ENCODE results near the gene NRBP1. TPM values are rescaled to one million over a fixed set of nuclear protein-coding genes. Genes with fewer than 3 reads are reported as not detected.

The NRBP1 gene
- total RNA-seq, 1 donor from 2014 or later: 117 TPM

DNA sequence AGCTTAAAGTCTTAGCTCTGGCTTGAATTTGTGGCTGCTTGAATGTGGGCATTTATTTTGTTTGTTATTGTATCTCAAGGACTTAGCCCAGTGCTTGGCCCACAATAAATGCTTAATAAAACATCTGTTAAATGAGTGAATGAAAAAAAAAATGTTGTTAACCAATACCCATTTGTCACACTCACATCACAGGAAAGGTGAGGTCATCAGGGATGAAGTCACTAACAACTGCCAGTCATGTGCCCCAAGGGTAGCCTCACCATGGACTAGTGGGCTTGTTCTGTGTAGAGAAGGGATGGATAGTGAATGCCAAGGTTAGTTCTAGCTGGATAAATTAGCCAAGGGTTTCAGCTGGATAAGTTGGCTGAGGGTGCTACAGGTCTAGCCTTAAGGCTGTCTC, 3.0 kb downstream of the NRBP1 start:
- Mint-ChIP-seq H3K4me3 (ENCODE audit: unreplicated experiment) (no peak overlapping the region), H3K27me3 (ENCODE audit: unreplicated experiment) (peaks cover 1% of the 10 kb centered on the region)
- TF ChIP-seq, protein P1, sequence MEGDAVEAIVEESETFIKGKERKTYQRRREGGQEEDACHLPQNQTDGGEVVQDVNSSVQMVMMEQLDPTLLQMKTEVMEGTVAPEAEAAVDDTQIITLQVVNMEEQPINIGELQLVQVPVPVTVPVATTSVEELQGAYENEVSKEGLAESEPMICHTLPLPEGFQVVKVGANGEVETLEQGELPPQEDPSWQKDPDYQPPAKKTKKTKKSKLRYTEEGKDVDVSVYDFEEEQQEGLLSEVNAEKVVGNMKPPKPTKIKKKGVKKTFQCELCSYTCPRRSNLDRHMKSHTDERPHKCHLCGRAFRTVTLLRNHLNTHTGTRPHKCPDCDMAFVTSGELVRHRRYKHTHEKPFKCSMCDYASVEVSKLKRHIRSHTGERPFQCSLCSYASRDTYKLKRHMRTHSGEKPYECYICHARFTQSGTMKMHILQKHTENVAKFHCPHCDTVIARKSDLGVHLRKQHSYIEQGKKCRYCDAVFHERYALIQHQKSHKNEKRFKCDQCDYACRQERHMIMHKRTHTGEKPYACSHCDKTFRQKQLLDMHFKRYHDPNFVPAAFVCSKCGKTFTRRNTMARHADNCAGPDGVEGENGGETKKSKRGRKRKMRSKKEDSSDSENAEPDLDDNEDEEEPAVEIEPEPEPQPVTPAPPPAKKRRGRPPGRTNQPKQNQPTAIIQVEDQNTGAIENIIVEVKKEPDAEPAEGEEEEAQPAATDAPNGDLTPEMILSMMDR (IDR thresholded peaks at IDR 0.05; ENCODE audit: unreplicated experiment): no peak

DNA sequence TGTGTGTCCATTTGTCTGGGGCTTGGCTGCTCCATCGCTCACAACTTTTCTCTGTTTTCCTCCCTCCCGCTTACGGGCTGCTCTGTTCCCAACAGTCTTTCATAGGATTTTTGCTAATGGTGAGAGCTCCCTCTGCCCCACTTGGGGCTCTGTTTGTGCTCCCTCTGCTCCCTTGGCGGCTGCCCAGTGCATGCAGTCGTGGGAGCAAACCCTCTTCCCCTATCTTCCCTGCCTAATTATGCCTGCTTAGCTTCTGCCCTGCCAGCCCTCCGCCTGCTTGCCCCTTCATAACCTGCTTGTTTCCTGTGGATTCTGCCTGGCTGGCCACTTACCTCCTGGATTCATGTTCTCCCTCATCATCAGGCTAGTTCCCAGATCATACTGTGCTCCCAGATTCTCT, 7.2 kb downstream of the NRBP1 start:
- H3K4me1 Mint-ChIP-seq (ENCODE audit: unreplicated experiment): no peaks in the 10 kb centered on the region
- no peaks in the 10 kb centered on the region for H3K9me3 Mint-ChIP-seq (ENCODE audit: unreplicated experiment)
- TF ChIP-seq, protein P1 (IDR thresholded peaks at IDR 0.05; ENCODE audit: unreplicated experiment): no peak
- no peak for DNase-seq (ENCODE audit: low spot score)
- no peak overlapping the region for H3K27ac Mint-ChIP-seq (ENCODE audit: unreplicated experiment)
- H3K36me3 Mint-ChIP-seq (ENCODE audit: low read depth, unreplicated experiment): peaks cover 52% of the 10 kb centered on the region
- peak overlapping the region; percentile 3 for H3K4me3 Mint-ChIP-seq (ENCODE audit: unreplicated experiment)
- H3K27me3 Mint-ChIP-seq (ENCODE audit: unreplicated experiment): peaks cover 2% of the 10 kb centered on the region

More for the DNA sequence above, 3.0 kb downstream of the NRBP1 start:
- Mint-ChIP-seq H3K4me1 (ENCODE audit: unreplicated experiment) (peaks cover 18% of the 10 kb centered on the region), H3K36me3 (ENCODE audit: low read depth, unreplicated experiment) (peaks cover 33% of the 10 kb centered on the region), H3K9me3 (ENCODE audit: unreplicated experiment) (no peaks in the 10 kb centered on the region), H3K27ac (ENCODE audit: unreplicated experiment) (peak overlapping the region; percentile 34)
- DNase-seq (ENCODE audit: low spot score): no peak

DNA sequence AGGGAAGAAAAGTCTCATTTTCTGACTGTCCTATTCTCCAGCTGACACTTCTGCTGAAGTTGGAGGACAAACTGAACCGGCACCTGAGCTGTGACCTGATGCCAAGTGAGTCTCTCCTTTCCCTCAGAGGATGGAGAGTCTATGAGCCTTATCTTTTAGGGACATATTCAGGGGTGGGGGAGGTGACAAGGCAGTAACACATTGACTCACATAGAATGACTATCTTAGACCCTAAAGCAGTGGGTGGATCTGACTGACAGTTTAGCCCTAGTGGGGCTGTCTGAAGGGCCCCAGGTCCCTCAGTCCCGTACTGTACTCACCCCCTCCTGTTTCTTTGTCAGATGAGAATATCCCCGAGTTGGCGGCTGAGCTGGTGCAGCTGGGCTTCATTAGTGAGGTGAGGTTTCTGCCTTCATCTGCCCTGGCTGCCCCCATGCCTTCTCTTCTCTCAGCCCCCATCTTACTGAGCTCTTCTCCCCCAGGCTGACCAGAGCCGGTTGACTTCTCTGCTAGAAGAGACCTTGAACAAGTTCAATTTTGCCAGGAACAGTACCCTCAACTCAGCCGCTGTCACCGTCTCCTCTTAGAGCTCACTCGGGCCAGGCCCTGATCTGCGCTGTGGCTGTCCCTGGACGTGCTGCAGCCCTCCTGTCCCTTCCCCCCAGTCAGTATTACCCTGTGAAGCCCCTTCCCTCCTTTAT, 12.9 kb downstream of the NRBP1 start:
- H3K9me3 Mint-ChIP-seq (ENCODE audit: unreplicated experiment): no peaks in the 10 kb centered on the region
- TF ChIP-seq, protein P1 (IDR thresholded peaks at IDR 0.05; ENCODE audit: unreplicated experiment): no peak
- H3K27me3 Mint-ChIP-seq (ENCODE audit: unreplicated experiment): peaks cover 6% of the 10 kb centered on the region
- H3K27ac Mint-ChIP-seq (ENCODE audit: unreplicated experiment): no peak overlapping the region
- DNase-seq (ENCODE audit: low spot score): no peak
- H3K4me3 Mint-ChIP-seq (ENCODE audit: unreplicated experiment): peak overlapping the region; percentile 60
- H3K4me1 Mint-ChIP-seq (ENCODE audit: unreplicated experiment): peaks cover 17% of the 10 kb centered on the region
- H3K36me3 Mint-ChIP-seq (ENCODE audit: low read depth, unreplicated experiment): peaks cover 38% of the 10 kb centered on the region

DNA sequence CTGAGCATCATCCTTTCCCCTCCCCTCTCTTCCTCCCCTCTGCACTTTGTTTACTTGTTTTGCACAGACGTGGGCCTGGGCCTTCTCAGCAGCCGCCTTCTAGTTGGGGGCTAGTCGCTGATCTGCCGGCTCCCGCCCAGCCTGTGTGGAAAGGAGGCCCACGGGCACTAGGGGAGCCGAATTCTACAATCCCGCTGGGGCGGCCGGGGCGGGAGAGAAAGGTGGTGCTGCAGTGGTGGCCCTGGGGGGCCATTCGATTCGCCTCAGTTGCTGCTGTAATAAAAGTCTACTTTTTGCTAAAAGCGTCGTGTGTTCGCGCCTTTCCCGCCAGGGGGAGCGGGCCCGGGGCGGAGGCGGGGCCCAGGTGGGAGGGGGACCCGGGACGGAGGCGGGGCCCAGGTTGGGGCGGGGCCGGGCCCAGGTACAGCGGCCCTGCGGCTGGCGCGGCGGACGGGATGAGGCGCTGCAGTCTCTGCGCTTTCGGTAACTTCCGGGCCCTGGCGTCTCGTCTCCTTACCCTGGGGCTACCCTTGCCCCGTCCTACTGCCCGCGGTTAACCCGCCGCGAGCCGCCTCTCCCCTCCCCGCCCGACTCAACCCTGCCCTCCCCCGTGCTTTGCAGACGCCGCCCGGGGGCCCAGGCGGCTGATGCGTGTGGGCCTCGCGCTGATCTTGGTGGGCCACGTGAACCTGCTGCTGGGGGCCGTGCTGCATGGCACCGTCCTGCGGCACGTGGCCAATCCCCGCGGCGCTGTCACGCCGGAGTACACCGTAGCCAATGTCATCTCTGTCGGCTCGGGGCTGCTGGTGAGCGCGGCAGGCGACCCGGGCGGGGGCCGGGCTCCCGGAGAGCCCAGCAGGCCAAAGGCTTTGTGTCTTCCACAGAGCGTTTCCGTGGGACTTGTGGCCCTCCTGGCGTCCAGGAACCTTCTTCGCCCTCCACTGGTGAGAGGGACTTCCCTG, 13.8 kb downstream of the NRBP1 start, which contains the start of gene KRTCAP3:
KRTCAP3 (plus strand) TSS at position 424 of the 962 bp plus-strand sequence; CDS start at position 456, 32 bp downstream.
- peak; percentile 52 for DNase-seq (ENCODE audit: low spot score)
- Mint-ChIP-seq H3K9me3 (ENCODE audit: unreplicated experiment) (no peaks in the 10 kb centered on the region), H3K4me1 (ENCODE audit: unreplicated experiment) (peaks cover 17% of the 10 kb centered on the region), H3K27me3 (ENCODE audit: unreplicated experiment) (peaks cover 6% of the 10 kb centered on the region), H3K27ac (ENCODE audit: unreplicated experiment) (no peak within 1 kb of the TSS), H3K36me3 (ENCODE audit: low read depth, unreplicated experiment) (peaks cover 39% of the 10 kb centered on the region), H3K4me3 (ENCODE audit: unreplicated experiment) (peak within 1 kb of the TSS; percentile 60)
- TF ChIP-seq, protein P1 (IDR thresholded peaks at IDR 0.05; ENCODE audit: unreplicated experiment): peak; percentile 52
